ENCODE results near the gene TEN1.

DNA sequence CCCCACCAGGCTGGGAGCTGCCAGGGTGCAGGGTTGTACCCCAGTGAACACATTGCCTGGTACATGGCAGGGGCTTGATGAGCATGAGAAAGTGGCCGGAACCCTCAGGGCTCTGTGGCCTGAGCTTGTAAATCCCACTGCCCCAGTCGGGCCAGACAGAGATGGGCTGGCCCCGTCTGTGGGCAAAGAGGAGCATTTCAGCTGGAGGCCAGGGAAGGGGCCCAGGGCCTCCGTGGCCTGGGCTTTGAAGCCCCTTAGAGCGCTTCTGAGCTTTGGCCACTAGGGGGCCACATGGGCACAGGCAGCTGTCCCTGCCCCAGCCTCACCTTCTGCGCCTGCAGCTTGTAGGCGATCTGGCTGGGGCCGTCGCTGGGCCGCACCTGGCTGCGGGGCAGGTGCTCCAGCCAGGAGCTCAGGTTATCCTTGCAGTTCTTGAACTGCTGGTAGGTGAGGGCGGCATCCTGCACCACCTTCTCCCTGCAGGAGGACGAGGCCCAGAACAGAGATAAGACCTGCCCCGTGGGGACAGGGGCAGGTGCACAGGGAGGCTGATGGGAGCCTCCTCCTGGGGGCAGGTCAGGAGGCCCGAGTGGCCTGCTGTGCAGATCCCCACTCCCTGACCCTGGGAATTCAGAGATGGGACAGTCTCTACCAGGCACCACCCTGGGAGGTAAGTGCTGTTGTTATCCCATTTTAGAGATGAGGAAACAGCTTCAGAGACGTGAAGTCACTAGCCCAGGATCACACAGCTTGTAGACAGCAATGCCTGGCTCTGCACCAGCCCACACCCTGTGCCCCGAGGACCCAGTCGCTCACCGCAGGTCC lies 35.3 kb downstream of the TEN1 start:
- TF ChIP-seq, protein P1, sequence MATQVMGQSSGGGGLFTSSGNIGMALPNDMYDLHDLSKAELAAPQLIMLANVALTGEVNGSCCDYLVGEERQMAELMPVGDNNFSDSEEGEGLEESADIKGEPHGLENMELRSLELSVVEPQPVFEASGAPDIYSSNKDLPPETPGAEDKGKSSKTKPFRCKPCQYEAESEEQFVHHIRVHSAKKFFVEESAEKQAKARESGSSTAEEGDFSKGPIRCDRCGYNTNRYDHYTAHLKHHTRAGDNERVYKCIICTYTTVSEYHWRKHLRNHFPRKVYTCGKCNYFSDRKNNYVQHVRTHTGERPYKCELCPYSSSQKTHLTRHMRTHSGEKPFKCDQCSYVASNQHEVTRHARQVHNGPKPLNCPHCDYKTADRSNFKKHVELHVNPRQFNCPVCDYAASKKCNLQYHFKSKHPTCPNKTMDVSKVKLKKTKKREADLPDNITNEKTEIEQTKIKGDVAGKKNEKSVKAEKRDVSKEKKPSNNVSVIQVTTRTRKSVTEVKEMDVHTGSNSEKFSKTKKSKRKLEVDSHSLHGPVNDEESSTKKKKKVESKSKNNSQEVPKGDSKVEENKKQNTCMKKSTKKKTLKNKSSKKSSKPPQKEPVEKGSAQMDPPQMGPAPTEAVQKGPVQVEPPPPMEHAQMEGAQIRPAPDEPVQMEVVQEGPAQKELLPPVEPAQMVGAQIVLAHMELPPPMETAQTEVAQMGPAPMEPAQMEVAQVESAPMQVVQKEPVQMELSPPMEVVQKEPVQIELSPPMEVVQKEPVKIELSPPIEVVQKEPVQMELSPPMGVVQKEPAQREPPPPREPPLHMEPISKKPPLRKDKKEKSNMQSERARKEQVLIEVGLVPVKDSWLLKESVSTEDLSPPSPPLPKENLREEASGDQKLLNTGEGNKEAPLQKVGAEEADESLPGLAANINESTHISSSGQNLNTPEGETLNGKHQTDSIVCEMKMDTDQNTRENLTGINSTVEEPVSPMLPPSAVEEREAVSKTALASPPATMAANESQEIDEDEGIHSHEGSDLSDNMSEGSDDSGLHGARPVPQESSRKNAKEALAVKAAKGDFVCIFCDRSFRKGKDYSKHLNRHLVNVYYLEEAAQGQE (IDR thresholded peaks at IDR 0.05; ENCODE audit: insufficient replicate concordance, low read depth): no peak
- TF ChIP-seq, protein P2, sequence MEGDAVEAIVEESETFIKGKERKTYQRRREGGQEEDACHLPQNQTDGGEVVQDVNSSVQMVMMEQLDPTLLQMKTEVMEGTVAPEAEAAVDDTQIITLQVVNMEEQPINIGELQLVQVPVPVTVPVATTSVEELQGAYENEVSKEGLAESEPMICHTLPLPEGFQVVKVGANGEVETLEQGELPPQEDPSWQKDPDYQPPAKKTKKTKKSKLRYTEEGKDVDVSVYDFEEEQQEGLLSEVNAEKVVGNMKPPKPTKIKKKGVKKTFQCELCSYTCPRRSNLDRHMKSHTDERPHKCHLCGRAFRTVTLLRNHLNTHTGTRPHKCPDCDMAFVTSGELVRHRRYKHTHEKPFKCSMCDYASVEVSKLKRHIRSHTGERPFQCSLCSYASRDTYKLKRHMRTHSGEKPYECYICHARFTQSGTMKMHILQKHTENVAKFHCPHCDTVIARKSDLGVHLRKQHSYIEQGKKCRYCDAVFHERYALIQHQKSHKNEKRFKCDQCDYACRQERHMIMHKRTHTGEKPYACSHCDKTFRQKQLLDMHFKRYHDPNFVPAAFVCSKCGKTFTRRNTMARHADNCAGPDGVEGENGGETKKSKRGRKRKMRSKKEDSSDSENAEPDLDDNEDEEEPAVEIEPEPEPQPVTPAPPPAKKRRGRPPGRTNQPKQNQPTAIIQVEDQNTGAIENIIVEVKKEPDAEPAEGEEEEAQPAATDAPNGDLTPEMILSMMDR (IDR thresholded peaks at IDR 0.05; ENCODE audit: insufficient read depth, low read length): peak; percentile 97
- TF ChIP-seq POLR2AphosphoS5 (IDR thresholded peaks at IDR 0.05; ENCODE audit: low read depth): no peak
